ENCODE results near the gene RPS27L.

RPS27L gene

DNA sequence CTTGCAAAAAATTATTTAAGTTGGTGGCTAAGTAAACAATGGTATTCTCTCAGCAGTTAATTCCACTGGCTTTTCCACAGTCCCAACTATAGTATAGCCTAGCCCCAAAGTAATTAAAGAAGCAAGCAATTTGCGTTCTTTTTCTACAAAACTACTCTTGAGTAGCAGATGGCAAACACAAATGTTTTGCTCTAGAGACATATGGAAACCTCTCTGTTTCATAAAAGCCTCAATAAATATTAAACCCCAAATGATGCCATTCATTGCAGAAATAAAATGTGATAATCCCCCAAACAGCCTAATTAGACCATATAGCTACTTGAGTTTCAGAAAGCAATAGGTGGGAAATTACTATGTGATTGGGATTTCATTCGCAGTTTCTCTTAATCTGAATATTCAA is 23.5 kb upstream of the RPS27L start:
- peaks cover 1% of the 10 kb centered on the region for H3K36me3 Mint-ChIP-seq (ENCODE audit: insufficient read depth)
- no peaks in the 10 kb centered on the region for H3K4me1 Mint-ChIP-seq
- DNase-seq (ENCODE audit: low spot score in 2 of 2) (no peak), ATAC-seq (replicated peaks; ENCODE audit: extremely low read depth, poor library complexity, severe bottlenecking) (no peak)
- no peaks in the 10 kb centered on the region for H3K27me3 Mint-ChIP-seq
- no peaks in the 10 kb centered on the region for H3K9me3 Mint-ChIP-seq
- H3K4me3 Mint-ChIP-seq, result no peak overlapping the region
- H3K27ac Mint-ChIP-seq (ENCODE audit: low read depth), result no peak overlapping the region

DNA sequence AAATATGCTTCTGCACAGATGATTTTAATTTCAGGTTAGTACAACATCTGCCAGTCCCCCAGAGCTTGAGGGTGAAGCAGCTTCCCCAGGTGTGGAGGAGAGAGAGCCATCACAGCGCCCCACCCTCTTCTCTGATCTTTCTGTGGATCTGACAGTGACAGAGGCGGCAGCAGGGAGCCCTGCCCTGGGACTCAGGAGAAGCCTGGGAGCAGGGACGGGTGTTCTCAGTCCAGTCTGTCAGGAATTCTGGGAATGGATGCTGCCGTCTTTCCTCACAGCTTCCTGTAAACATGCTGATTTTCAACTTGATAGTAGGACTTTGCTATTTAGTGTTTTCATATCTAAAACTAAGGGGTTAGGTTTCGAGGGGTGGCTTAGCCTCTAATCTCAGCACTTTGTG is 20.8 kb upstream of the RPS27L start:
- DNase-seq (ENCODE audit: low spot score in 2 of 2), result no peak
- H3K27me3 Mint-ChIP-seq, result no peaks in the 10 kb centered on the region
- peaks cover 2% of the 10 kb centered on the region for H3K36me3 Mint-ChIP-seq (ENCODE audit: insufficient read depth)
- ATAC-seq (replicated peaks; ENCODE audit: extremely low read depth, poor library complexity, severe bottlenecking), result no peak
- H3K27ac Mint-ChIP-seq (ENCODE audit: low read depth), result no peak overlapping the region
- no peak overlapping the region for H3K4me3 Mint-ChIP-seq
- H3K9me3 Mint-ChIP-seq, result no peaks in the 10 kb centered on the region
- no peaks in the 10 kb centered on the region for H3K4me1 Mint-ChIP-seq

DNA sequence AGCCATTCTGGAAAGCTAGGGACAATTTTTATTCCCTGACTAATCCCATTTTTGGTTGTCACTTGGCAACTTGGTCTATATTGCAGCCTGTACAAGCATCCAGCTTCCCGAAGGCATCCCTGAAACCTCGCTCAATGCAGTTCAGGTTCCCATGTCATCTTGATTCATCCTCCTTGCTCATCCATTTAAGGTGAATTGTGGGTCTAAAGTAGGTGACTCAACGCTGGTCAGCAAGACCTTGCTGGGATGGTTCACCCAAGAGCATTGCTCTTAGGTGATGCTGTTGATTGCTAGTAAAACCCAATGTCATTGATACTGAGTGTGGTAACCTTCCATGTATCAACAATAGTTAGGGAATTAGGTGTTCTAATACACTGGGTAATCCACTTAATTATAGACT is 19.0 kb upstream of the RPS27L start:
- ATAC-seq (replicated peaks; ENCODE audit: extremely low read depth, poor library complexity, severe bottlenecking) (no peak), DNase-seq (ENCODE audit: low spot score in 2 of 2) (no peak)
- no peaks in the 10 kb centered on the region for H3K9me3 Mint-ChIP-seq
- H3K27ac Mint-ChIP-seq (ENCODE audit: low read depth), result no peak overlapping the region
- peaks cover 2% of the 10 kb centered on the region for H3K36me3 Mint-ChIP-seq (ENCODE audit: insufficient read depth)
- H3K4me3 Mint-ChIP-seq, result no peak overlapping the region
- no peaks in the 10 kb centered on the region for H3K4me1 Mint-ChIP-seq
- H3K27me3 Mint-ChIP-seq, result no peaks in the 10 kb centered on the region

DNA sequence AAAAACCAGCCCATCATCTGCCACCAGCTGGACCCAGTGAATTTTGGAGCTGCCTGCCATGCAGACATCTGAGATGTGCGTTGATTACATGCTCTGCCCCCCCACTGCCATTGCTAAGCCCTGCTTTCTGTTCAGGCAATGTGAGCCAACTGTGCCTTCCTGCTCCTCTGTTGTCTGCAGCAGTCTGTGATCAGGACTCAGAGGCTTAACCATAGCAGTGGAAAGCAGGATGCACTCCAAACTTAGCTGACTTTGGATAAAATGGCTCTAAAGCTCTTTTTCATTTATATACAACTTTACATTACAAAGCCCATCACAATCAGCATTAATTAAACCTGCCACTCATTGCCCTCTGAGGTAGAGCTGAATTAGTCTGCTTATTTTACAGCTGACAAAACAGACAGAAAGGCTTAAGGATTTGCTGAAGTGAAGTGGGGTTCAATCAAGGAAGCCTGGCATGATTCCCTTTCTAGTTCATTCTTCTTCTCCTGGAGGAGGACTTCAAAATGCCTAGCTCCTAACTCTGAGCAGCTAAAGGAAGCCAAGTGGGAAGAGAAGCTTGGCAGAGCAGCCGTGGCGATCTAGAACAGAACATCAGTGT is 15.7 kb upstream of the RPS27L start:
- DNase-seq (ENCODE audit: low spot score in 2 of 2), result no peak
- no peaks in the 10 kb centered on the region for H3K27me3 Mint-ChIP-seq
- H3K4me3 Mint-ChIP-seq, result no peak overlapping the region
- peaks cover 2% of the 10 kb centered on the region for H3K36me3 Mint-ChIP-seq (ENCODE audit: insufficient read depth)
- H3K9me3 Mint-ChIP-seq, result no peaks in the 10 kb centered on the region
- no peak overlapping the region for H3K27ac Mint-ChIP-seq (ENCODE audit: low read depth)
- no peaks in the 10 kb centered on the region for H3K4me1 Mint-ChIP-seq
- ATAC-seq (replicated peaks; ENCODE audit: extremely low read depth, poor library complexity, severe bottlenecking), result no peak

DNA sequence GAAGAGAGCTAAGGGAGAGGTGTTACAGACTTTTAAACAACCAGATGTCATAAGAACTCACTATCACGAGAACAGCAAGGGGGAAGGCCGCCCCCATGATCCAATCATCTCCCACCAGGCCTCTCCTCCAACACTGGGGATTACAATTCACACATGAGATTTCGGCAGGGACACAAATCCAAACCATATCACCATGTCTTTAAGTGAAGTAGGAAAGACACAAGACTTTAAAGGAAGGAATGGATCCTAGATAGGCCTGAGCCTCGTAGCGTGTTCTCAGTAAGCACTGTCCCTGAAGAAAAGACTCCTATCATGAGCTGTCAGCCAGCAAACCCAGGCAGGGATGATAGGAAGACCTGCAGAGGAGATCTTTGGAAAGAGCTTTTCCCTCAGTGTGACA is 15.1 kb upstream of the RPS27L start:
- H3K27me3 Mint-ChIP-seq, result no peaks in the 10 kb centered on the region

DNA sequence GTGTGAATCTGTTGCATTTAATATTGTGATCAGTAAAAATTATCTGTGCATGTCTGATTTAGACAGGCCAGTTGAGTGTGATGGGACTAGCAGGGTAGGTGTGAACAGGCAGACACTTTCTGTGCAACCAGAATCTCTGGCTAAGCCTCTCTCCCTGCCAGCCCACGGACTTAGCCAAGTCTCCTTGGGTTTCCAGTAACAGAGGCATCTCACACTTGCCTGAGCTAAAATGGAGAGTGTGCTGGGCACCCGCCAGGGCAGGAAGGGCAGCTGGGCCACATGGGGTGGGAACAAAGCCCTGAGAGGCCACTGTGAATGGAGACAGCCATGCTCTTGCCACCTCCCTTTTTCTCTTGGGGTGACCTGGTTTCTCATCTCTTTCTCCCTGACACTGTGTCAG is 12.5 kb upstream of the RPS27L start:
- H3K27me3 Mint-ChIP-seq, result no peaks in the 10 kb centered on the region
- H3K9me3 Mint-ChIP-seq, result no peaks in the 10 kb centered on the region
- peaks cover 5% of the 10 kb centered on the region for H3K4me1 Mint-ChIP-seq
- H3K36me3 Mint-ChIP-seq (ENCODE audit: insufficient read depth), result peaks cover 2% of the 10 kb centered on the region
- ATAC-seq (replicated peaks; ENCODE audit: extremely low read depth, poor library complexity, severe bottlenecking) (no peak), DNase-seq (ENCODE audit: low spot score in 2 of 2) (no peak)
- no peak overlapping the region for H3K4me3 Mint-ChIP-seq
- H3K27ac Mint-ChIP-seq (ENCODE audit: low read depth), result no peak overlapping the region

More for the DNA sequence above, 15.1 kb upstream of the RPS27L start:
- no peak overlapping the region for H3K27ac Mint-ChIP-seq (ENCODE audit: low read depth)
- DNase-seq (ENCODE audit: low spot score in 2 of 2) (no peak), ATAC-seq (replicated peaks; ENCODE audit: extremely low read depth, poor library complexity, severe bottlenecking) (no peak)
- H3K4me3 Mint-ChIP-seq, result no peak overlapping the region
- no peaks in the 10 kb centered on the region for H3K9me3 Mint-ChIP-seq
- peaks cover 2% of the 10 kb centered on the region for H3K36me3 Mint-ChIP-seq (ENCODE audit: insufficient read depth)
- no peaks in the 10 kb centered on the region for H3K4me1 Mint-ChIP-seq

DNA sequence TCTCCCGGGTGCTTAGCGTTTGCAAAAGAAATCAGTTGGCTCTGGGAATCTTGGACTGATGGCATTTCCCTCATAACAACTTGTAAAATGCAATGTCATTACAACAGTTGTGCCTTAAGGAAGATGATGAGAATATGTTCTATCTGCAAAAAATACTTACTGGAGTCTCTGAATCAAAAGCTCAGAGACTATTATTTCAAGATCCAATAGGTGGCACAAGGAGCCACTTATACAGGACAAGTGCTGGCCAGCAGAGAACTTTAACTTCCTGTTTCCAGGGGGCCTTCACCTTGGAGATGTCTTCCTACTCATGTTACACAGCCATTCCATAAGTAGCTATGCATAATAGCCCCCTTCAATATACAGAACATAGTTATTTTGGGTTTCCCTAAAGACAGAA is 8.9 kb upstream of the RPS27L start:
- ATAC-seq (replicated peaks; ENCODE audit: extremely low read depth, poor library complexity, severe bottlenecking) (no peak), DNase-seq (ENCODE audit: low spot score in 2 of 2) (no peak)
- peaks cover 5% of the 10 kb centered on the region for H3K4me1 Mint-ChIP-seq
- H3K36me3 Mint-ChIP-seq (ENCODE audit: insufficient read depth), result peaks cover 3% of the 10 kb centered on the region
- H3K27ac Mint-ChIP-seq (ENCODE audit: low read depth), result no peak overlapping the region
- H3K4me3 Mint-ChIP-seq, result no peak overlapping the region
- H3K9me3 Mint-ChIP-seq, result no peaks in the 10 kb centered on the region
- H3K27me3 Mint-ChIP-seq, result no peaks in the 10 kb centered on the region

DNA sequence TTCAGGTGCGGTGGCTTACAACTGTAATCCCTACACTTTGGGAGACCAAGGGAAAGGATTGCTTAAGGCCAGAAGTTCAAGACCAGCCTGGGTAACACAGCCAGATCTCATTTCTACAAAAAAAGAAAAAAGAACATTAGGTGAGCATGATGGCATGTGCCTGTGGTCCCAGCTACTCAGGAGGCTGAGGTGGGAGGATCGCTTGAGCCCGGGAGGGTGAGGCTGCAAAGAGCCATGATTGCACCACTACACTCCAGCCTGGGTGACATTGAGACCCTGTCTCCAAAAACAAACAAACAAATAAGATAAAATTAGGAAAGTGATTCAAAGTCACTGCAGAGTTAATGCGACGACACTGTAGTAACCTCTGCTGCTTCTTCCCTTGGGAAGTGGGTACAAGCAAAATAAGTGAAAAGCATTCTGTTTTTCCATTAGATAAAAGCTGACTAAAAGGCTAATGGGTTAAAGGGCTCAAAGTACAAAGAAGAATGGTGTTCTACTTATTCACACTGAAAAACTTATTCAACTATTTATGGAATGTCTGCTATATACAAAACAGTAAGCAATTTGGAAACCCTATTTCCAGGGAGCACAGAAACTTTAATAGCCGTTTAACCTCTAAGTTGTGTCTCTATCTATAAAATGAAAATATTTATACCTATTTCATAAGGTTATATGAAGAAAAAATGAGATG is 8.0 kb upstream of the RPS27L start:
- Mint-ChIP-seq H3K36me3 (ENCODE audit: insufficient read depth) (peaks cover 3% of the 10 kb centered on the region), H3K4me1 (peaks cover 5% of the 10 kb centered on the region), H3K4me3 (no peak overlapping the region), H3K27me3 (no peaks in the 10 kb centered on the region), H3K9me3 (no peaks in the 10 kb centered on the region), H3K27ac (ENCODE audit: low read depth) (no peak overlapping the region)
- ATAC-seq (replicated peaks; ENCODE audit: extremely low read depth, poor library complexity, severe bottlenecking), result no peak
- DNase-seq (ENCODE audit: low spot score in 2 of 2), result no peak

DNA sequence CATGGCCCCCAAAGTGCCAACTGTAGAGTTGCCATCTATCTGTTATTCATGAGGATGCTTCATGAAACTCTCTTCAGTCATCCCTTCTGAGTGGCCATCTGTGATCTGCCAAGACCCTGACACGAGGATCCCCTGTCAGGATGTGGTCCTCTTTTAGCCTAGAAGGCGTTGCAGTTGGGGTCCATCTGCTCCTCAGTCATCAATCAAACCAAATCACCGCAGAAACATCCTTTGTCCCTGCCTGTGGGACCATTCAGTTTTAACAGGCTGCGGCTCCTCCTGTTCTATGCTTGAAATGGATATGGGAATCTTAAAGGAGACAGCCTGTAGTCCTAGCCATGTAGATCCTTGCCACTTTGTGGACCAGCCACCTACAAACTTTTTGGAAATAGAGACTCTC is 5.9 kb upstream of the RPS27L start:
- Mint-ChIP-seq H3K4me3 (no peak overlapping the region), H3K27me3 (no peaks in the 10 kb centered on the region), H3K27ac (ENCODE audit: low read depth) (no peak overlapping the region), H3K36me3 (ENCODE audit: insufficient read depth) (peaks cover 5% of the 10 kb centered on the region), H3K9me3 (no peaks in the 10 kb centered on the region), H3K4me1 (peaks cover 5% of the 10 kb centered on the region)
- DNase-seq (ENCODE audit: low spot score in 2 of 2), result no peak
- ATAC-seq (replicated peaks; ENCODE audit: extremely low read depth, poor library complexity, severe bottlenecking), result no peak

DNA sequence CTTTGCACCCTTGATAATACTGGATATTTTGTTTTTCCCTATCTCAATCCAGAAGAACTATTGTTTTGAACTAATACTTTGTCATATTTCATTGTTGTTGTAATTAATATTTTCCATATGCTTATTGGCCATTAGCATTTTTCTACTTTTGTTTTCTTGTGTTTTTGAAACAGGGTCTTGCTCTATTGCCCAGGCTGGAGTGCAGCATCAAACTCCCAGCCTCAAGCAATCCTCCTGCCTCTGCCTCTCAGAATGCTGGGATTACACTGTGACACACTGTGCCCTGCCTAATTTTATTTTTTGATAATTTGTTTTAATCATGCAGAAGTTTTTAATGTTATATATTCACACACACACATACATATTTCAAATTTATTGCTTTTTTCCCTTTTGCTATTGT is 3.4 kb upstream of the RPS27L start:
- Mint-ChIP-seq H3K4me3 (no peak overlapping the region), H3K36me3 (ENCODE audit: insufficient read depth) (peaks cover 15% of the 10 kb centered on the region), H3K4me1 (peaks cover 7% of the 10 kb centered on the region), H3K9me3 (no peaks in the 10 kb centered on the region), H3K27me3 (no peaks in the 10 kb centered on the region), H3K27ac (ENCODE audit: low read depth) (no peak overlapping the region)
- ATAC-seq (replicated peaks; ENCODE audit: extremely low read depth, poor library complexity, severe bottlenecking), result no peak
- no peak for DNase-seq (ENCODE audit: low spot score in 2 of 2)

DNA sequence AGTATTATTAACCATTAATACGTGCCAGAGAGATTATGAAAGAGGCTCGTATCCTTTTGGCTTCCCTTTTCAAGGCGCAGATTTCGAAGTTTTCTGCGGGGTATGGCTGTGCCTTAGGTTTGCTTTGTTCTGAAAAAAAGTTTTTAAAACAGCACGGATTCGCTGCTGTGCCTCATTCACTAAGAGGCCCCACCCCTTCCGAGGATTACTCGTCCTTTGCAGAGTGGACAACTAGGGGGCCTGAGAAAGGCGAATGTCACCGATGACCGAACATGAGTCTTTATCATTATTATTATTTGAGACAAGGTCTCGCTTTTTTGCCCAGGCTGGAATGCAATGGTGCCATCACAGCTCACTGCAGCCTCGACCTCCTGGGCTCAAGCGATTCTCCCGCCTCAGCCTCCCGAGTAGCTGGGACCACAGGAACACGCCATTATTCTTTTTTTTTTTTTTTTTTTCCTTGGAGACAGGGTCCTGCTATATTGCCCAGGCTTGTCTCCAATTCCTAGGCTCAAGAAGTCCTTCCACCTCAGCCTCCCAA is 684 bp upstream of the RPS27L start:
- H3K4me3 Mint-ChIP-seq, result peak overlapping the region; percentile 98
- H3K27ac Mint-ChIP-seq (ENCODE audit: low read depth), result peak overlapping the region; percentile 92
- ATAC-seq (replicated peaks; ENCODE audit: extremely low read depth, poor library complexity, severe bottlenecking) (peak; percentile 25), DNase-seq (ENCODE audit: low spot score in 2 of 2) (no peak)
- H3K4me1 Mint-ChIP-seq, result peaks cover 7% of the 10 kb centered on the region
- H3K9me3 Mint-ChIP-seq, result no peaks in the 10 kb centered on the region
- H3K36me3 Mint-ChIP-seq (ENCODE audit: insufficient read depth), result peaks cover 16% of the 10 kb centered on the region
- no peaks in the 10 kb centered on the region for H3K27me3 Mint-ChIP-seq

DNA sequence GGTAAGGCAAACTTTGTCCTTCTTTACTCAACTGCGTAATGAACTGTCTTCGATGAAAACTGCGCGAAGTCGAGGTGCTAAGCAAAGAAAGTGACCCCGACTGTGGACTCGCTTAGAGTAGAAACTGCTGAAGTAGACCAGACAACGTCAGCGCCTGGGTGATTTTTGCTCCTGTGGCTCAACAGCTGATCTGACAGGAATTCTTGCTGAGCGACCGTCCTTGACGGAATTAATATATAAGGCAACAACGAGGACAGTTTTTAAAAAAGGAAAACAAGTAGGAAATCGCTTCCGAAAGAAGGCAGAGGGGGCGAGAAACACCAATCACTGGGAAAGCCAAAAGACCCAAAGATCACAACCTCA is 541 bp downstream of the RPS27L start:
- no peak for ATAC-seq (replicated peaks; ENCODE audit: extremely low read depth, poor library complexity, severe bottlenecking)
- Mint-ChIP-seq H3K4me1 (peaks cover 7% of the 10 kb centered on the region), H3K4me3 (peak overlapping the region; percentile 98), H3K27ac (ENCODE audit: low read depth) (peak overlapping the region; percentile 92), H3K36me3 (ENCODE audit: insufficient read depth) (peaks cover 22% of the 10 kb centered on the region), H3K27me3 (no peaks in the 10 kb centered on the region), H3K9me3 (no peaks in the 10 kb centered on the region)
- no peak for DNase-seq (ENCODE audit: low spot score in 2 of 2)

DNA sequence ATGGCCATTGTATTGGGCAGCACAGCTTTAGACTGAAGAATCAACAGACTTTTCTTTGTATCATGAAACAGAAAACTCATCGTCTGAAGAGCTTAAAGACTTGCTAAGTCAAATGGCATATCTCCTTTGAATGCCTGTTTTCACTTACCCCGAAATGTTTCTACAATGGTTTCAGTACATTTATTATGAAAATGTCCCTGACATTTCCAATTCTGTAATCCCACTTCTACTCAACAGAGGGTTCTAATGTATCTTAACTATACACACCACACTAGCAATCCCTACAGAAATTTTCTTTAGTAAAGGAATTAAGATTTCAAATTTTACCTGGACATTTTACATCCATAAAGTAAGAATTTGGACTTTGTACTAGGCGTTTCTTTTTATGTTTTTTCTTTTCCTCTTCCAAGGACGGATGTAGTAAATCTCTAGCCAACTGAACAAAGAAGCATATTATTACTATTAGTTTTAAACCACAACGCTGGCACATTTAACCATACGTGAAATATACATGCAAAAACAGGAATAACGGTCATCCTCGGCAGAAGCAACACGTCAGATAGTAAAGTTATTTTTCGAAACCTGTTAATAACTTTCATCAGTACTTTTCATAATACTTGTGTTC is 1.1 kb downstream of the RPS27L start:
- Mint-ChIP-seq H3K4me3 (peak overlapping the region; percentile 98), H3K4me1 (peaks cover 7% of the 10 kb centered on the region), H3K27ac (ENCODE audit: low read depth) (peak overlapping the region; percentile 92), H3K9me3 (no peaks in the 10 kb centered on the region), H3K27me3 (no peaks in the 10 kb centered on the region), H3K36me3 (ENCODE audit: insufficient read depth) (peaks cover 25% of the 10 kb centered on the region)
- DNase-seq (ENCODE audit: low spot score in 2 of 2) (no peak), ATAC-seq (replicated peaks; ENCODE audit: extremely low read depth, poor library complexity, severe bottlenecking) (no peak)
